Trophoblast cell (in vitro differentiated cells and primary cell): Measurements from ENCODE around the gene SLC6A2.

ENCODE experiments used
- DNase-seq, 2 donors: peaks; one replicate each; pipeline ENCODE4 v3.0.0-alpha.2; 2016
- H2AFZ ChIP-seq: 2 replicates; pipeline ENCODE4 v1.6.1; 2013; ENCODE audit warnings: low read length, moderate library complexity, mild to moderate bottlenecking; ENCODE audit not compliant: insufficient read depth, poor library complexity
- H2AK5ac ChIP-seq: 2 replicates; pipeline ENCODE4 v1.6.1; 2013; ENCODE audit warnings: mild to moderate bottlenecking, low read length
- H2BK120ac ChIP-seq: 2 replicates; pipeline ENCODE4 v1.6.1; 2013; ENCODE audit warnings: low read length, mild to moderate bottlenecking, moderate library complexity; ENCODE audit not compliant: insufficient read depth, poor library complexity
- H2BK12ac ChIP-seq: 2 replicates; pipeline ENCODE4 v1.6.1; 2013; ENCODE audit warnings: mild to moderate bottlenecking, low read length, moderate library complexity
- H2BK5ac ChIP-seq: 2 replicates; pipeline ENCODE4 v1.6.1; 2013; ENCODE audit warnings: low read length, low read depth, moderate library complexity, mild to moderate bottlenecking; ENCODE audit not compliant: poor library complexity
- H3K14ac ChIP-seq: 2 replicates; pipeline ENCODE4 v1.6.1; 2013; ENCODE audit warnings: mild to moderate bottlenecking, low read length
- H3K18ac ChIP-seq: 2 replicates; pipeline ENCODE4 v1.6.1; 2013; ENCODE audit warnings: mild to moderate bottlenecking, low read length
- H3K23ac ChIP-seq: 2 replicates; pipeline ENCODE4 v1.6.1; 2013; ENCODE audit warnings: low read length
- H3K27ac ChIP-seq: 2 replicates; pipeline ENCODE4 v1.5.1; 2013; ENCODE audit warnings: low read depth, mild to moderate bottlenecking, inconsistent platforms, low read length, moderate library complexity
- H3K27me3 ChIP-seq: 2 replicates; pipeline ENCODE4 v1.6.1; 2013; ENCODE audit warnings: inconsistent platforms, mild to moderate bottlenecking, low read length, moderate library complexity; ENCODE audit not compliant: insufficient read depth
- H3K36me3 ChIP-seq, 2 experiments: 1 replicate in 1 of 2; 2 replicates in 1 of 2; pipeline ENCODE4 v1.6.1; 2013; ENCODE audit warnings: low read length in 2 of 2, mild to moderate bottlenecking in 2 of 2, moderate library complexity in 1 of 2; ENCODE audit not compliant: insufficient read depth in 2 of 2, control insufficient read depth in 1 of 2
- H3K4ac ChIP-seq: 2 replicates; pipeline ENCODE4 v1.6.1; 2013; ENCODE audit warnings: low read depth, mild to moderate bottlenecking, low read length, moderate library complexity
- H3K4me1 ChIP-seq, 2 experiments: 1 replicate in 1 of 2; 2 replicates in 1 of 2; pipeline ENCODE4 v1.6.1; 2013; ENCODE audit warnings: low read length in 2 of 2, mild to moderate bottlenecking in 2 of 2, moderate library complexity in 1 of 2; ENCODE audit not compliant: insufficient read depth in 2 of 2, control insufficient read depth in 1 of 2
- H3K4me2 ChIP-seq: 2 replicates; pipeline ENCODE4 v1.6.1; 2013; ENCODE audit warnings: inconsistent platforms, mild to moderate bottlenecking, low read length, moderate library complexity
- H3K4me3 ChIP-seq: 2 replicates; pipeline ENCODE4 v1.5.1; 2013; ENCODE audit warnings: mild to moderate bottlenecking, low read depth, low read length, inconsistent platforms
- H3K79me1 ChIP-seq: one replicate; pipeline ENCODE4 v1.6.1; 2013; ENCODE audit warnings: low read length
- H3K79me2 ChIP-seq: 2 replicates; pipeline ENCODE4 v1.6.1; 2013; ENCODE audit warnings: low read length, mild to moderate bottlenecking; ENCODE audit not compliant: control insufficient read depth, insufficient read depth, poor library complexity
- H3K9ac ChIP-seq: 2 replicates; pipeline ENCODE4 v1.6.1; 2013; ENCODE audit warnings: mild to moderate bottlenecking, low read length
- H3K9me3 ChIP-seq: 2 replicates; pipeline ENCODE4 v1.6.1; 2013; ENCODE audit warnings: low read depth, mild to moderate bottlenecking, control low read depth, inconsistent platforms, low read length; ENCODE audit not compliant: insufficient read depth
- H4K12ac ChIP-seq: 2 replicates; pipeline ENCODE4 v1.6.1; 2013; ENCODE audit warnings: low read depth, mild to moderate bottlenecking, low read length, moderate library complexity
- H4K8ac ChIP-seq: 2 replicates; pipeline ENCODE4 v1.6.1; 2013; ENCODE audit warnings: low read depth, mild to moderate bottlenecking, low read length, moderate library complexity
- H4K91ac ChIP-seq: one replicate; pipeline ENCODE4 v1.6.1; 2013; ENCODE audit warnings: low read depth, mild to moderate bottlenecking, low read length, moderate library complexity
- WGBS: extraction: QIAGEN DNeasy Blood & Tissue Kit; methylation state at CpG from one replicate; pipeline ENCODE4 v1.1.7; 2013; ENCODE audit warnings: missing lambda C conversion rate; ENCODE audit not compliant: insufficient read length, insufficient coverage; ENCODE audit errors: extremely low coverage; 5-methylcytosine and 5-hydroxymethylcytosine counted together

SLC6A2 gene

DNA sequence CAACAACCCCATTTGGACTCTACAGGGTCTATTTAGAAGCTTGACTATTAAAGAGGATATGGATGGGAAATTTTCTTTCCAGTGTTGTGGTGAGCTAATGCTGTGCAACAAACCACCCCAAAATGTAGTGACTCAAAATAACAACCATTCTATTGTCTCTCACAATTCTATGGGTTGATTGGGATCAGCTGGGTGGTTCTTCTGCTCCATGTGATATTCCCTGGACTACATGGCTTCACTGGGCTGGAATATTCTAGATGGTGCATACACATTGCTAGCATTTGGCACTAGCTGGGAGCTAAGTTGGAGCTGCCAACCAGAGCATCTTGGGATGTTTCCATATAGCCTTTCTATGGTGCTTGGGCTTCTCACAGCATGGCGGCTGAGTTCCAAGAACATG lies 30.2 kb downstream of the SLC6A2 start:
- H2BK120ac ChIP-seq: no peak overlapping the region
- no peak overlapping the region for H2AFZ ChIP-seq
- H3K4me3 ChIP-seq: no peak overlapping the region
- no peak overlapping the region for H3K14ac ChIP-seq
- H3K4me2 ChIP-seq: no peak overlapping the region
- no peak overlapping the region for H3K9ac ChIP-seq
- WGBS: no CpG with 5 or more reads among the region's 1 CpG
- no peak overlapping the region for H4K91ac ChIP-seq
- H4K8ac ChIP-seq: no peak overlapping the region
- no peaks in the 10 kb centered on the region for H3K36me3 ChIP-seq
- no peaks in the 10 kb centered on the region for H3K4me1 ChIP-seq
- no peak overlapping the region for H3K23ac ChIP-seq
- H2BK12ac ChIP-seq: no peak overlapping the region
- peaks cover 1% of the 10 kb centered on the region for H3K27me3 ChIP-seq
- H2AK5ac ChIP-seq: no peak overlapping the region
- no peak overlapping the region for H3K27ac ChIP-seq
- H3K9me3 ChIP-seq: peaks cover 6% of the 10 kb centered on the region
- no peak overlapping the region for H3K4ac ChIP-seq
- no peaks in the 10 kb centered on the region for H3K79me2 ChIP-seq
- no peaks in the 10 kb centered on the region for H3K79me1 ChIP-seq
- H3K18ac ChIP-seq: no peak overlapping the region
- no peak for DNase-seq
- no peak overlapping the region for H4K12ac ChIP-seq
- H2BK5ac ChIP-seq: no peak overlapping the region

DNA sequence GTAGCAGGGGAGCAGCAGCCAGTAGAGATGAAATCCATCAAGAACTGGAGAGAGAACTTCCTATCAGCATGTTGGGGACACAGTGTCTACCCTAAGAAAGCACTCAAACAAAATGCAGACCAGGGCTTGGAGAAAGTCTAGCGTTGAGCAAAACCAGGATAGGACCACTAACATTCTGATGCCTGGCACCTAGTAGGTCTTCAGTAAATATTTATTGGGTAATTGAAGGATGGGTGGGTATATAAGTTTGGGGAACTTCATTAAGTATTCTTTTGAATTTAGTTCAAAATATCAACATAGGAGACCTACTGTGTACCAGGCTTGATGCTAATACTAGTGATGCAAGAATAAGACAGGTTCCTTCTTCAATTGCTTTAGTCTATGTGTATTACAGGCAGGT lies 30.9 kb downstream of the SLC6A2 start:
- no peaks in the 10 kb centered on the region for H3K79me1 ChIP-seq
- no peak overlapping the region for H3K27ac ChIP-seq
- DNase-seq: no peak
- H4K91ac ChIP-seq: no peak overlapping the region
- no peak overlapping the region for H2AFZ ChIP-seq
- H2BK5ac ChIP-seq: no peak overlapping the region
- H2AK5ac ChIP-seq: no peak overlapping the region
- no CpG with 5 or more reads among the region's 1 CpG for WGBS
- H3K27me3 ChIP-seq: peaks cover 1% of the 10 kb centered on the region
- H4K12ac ChIP-seq: no peak overlapping the region
- no peaks in the 10 kb centered on the region for H3K36me3 ChIP-seq
- H3K18ac ChIP-seq: no peak overlapping the region
- no peak overlapping the region for H3K4me2 ChIP-seq
- no peak overlapping the region for H3K14ac ChIP-seq
- no peak overlapping the region for H2BK120ac ChIP-seq
- H3K9ac ChIP-seq: no peak overlapping the region
- H4K8ac ChIP-seq: no peak overlapping the region
- peaks cover 6% of the 10 kb centered on the region for H3K9me3 ChIP-seq
- H3K4me3 ChIP-seq: no peak overlapping the region
- H3K4ac ChIP-seq: no peak overlapping the region
- no peaks in the 10 kb centered on the region for H3K4me1 ChIP-seq
- no peaks in the 10 kb centered on the region for H3K79me2 ChIP-seq
- no peak overlapping the region for H2BK12ac ChIP-seq
- no peak overlapping the region for H3K23ac ChIP-seq

- Histone ChIP-seq H2BK120ac (no peak overlapping the region), H3K14ac (no peak overlapping the region), H3K27me3 (peaks cover 1% of the 10 kb centered on the region), H2BK5ac (no peak overlapping the region), H4K91ac (no peak overlapping the region), H3K36me3 (no peaks in the 10 kb centered on the region), H3K18ac (no peak overlapping the region), H3K27ac (no peak overlapping the region), H4K8ac (no peak overlapping the region), H2AK5ac (no peak overlapping the region), H3K9me3 (peaks cover 6% of the 10 kb centered on the region), H3K79me1 (no peaks in the 10 kb centered on the region), H4K12ac (no peak overlapping the region), H2BK12ac (no peak overlapping the region), H3K4me3 (no peak overlapping the region), H3K4ac (no peak overlapping the region), H3K9ac (no peak overlapping the region), H3K79me2 (no peaks in the 10 kb centered on the region), H3K4me1 (no peaks in the 10 kb centered on the region), H3K23ac (no peak overlapping the region), H3K4me2 (no peak overlapping the region), H2AFZ (no peak overlapping the region)
- no CpG with 5 or more reads among the region's 2 CpGs for WGBS
- no peak for DNase-seq
These were observed 32.0 kb downstream of the SLC6A2 start for GRCh38 chr16:55687802-55688201.

GRCh38 chr16:55690841-55691240 lies 35.1 kb downstream of the SLC6A2 start:
- Histone ChIP-seq H4K12ac (no peak overlapping the region), H3K9me3 (peaks cover 6% of the 10 kb centered on the region), H2AFZ (no peak overlapping the region), H3K4me2 (no peak overlapping the region), H2AK5ac (no peak overlapping the region), H3K79me1 (no peaks in the 10 kb centered on the region), H3K9ac (no peak overlapping the region), H3K4me3 (no peak overlapping the region), H2BK120ac (no peak overlapping the region), H4K91ac (no peak overlapping the region), H3K4ac (no peak overlapping the region), H4K8ac (no peak overlapping the region), H3K27me3 (peaks cover 1% of the 10 kb centered on the region), H3K18ac (no peak overlapping the region), H2BK12ac (no peak overlapping the region), H3K79me2 (no peaks in the 10 kb centered on the region), H3K14ac (no peak overlapping the region), H3K23ac (no peak overlapping the region), H2BK5ac (no peak overlapping the region), H3K4me1 (peaks cover 0 to under 1% of the 10 kb centered on the region in 2 experiments), H3K36me3 (no peaks in the 10 kb centered on the region), H3K27ac (no peak overlapping the region)
- WGBS: no CpG with 5 or more reads among the region's 1 CpG
- no peak for DNase-seq
